Measurements from ENCODE around the gene RBFOX2. TPM values are rescaled to one million over a fixed set of nuclear protein-coding genes. Genes with fewer than 3 reads are reported as not detected.

RBFOX2 gene
- polyA plus RNA-seq, 4 donors = 126 to 138 (median 128) TPM

GRCh38 chr22:35883031-35883620 is 145.5 kb downstream of the RBFOX2 start:
- DNase-seq (ENCODE audit: low read depth in 4 of 4, low spot score in 2 of 4) = no peak

- DNase-seq (ENCODE audit: low read depth in 4 of 4, low spot score in 2 of 4) = no peak
These were observed 146.2 kb downstream of the RBFOX2 start for GRCh38 chr22:35882211-35883030.

GRCh38 chr22:35879351-35879750 is 149.3 kb downstream of the RBFOX2 start:
- no peak for DNase-seq (ENCODE audit: low read depth in 4 of 4, low spot score in 2 of 4)

GRCh38 chr22:35873426-35873825 is 155.2 kb downstream of the RBFOX2 start:
- no peak for DNase-seq (ENCODE audit: low read depth in 4 of 4, low spot score in 2 of 4)

GRCh38 chr22:35872451-35872850 is 156.2 kb downstream of the RBFOX2 start:
- DNase-seq (ENCODE audit: low read depth in 4 of 4, low spot score in 2 of 4) = no peak

GRCh38 chr22:35870517-35871293 is 157.9 kb downstream of the RBFOX2 start:
- DNase-seq (ENCODE audit: low read depth in 4 of 4, low spot score in 2 of 4) = no peak

- DNase-seq (ENCODE audit: low read depth in 4 of 4, low spot score in 2 of 4) = no peak
These were observed 159.7 kb downstream of the RBFOX2 start for GRCh38 chr22:35868938-35869337.

- no peak for DNase-seq (ENCODE audit: low read depth in 4 of 4, low spot score in 2 of 4)
These were observed 162.0 kb downstream of the RBFOX2 start for GRCh38 chr22:35866651-35867050.

- no peak for DNase-seq (ENCODE audit: low read depth in 4 of 4, low spot score in 2 of 4)
These were observed 164.0 kb downstream of the RBFOX2 start for GRCh38 chr22:35864545-35865165.

- DNase-seq (ENCODE audit: low read depth in 4 of 4, low spot score in 2 of 4) = no peak
These were observed 165.2 kb downstream of the RBFOX2 start for GRCh38 chr22:35863432-35863831.

GRCh38 chr22:35862697-35863096 is 165.9 kb downstream of the RBFOX2 start:
- DNase-seq (ENCODE audit: low read depth in 4 of 4, low spot score in 2 of 4) = no peak

GRCh38 chr22:35861451-35861850 is 167.2 kb downstream of the RBFOX2 start:
- DNase-seq (ENCODE audit: low read depth in 4 of 4, low spot score in 2 of 4) = no peak

GRCh38 chr22:35860837-35861236 is 167.8 kb downstream of the RBFOX2 start:
- no peak for DNase-seq (ENCODE audit: low read depth in 4 of 4, low spot score in 2 of 4)

GRCh38 chr22:35860087-35860733 is 168.4 kb downstream of the RBFOX2 start:
- DNase-seq (ENCODE audit: low read depth in 4 of 4, low spot score in 2 of 4) = no peak

- no peak for DNase-seq (ENCODE audit: low read depth in 4 of 4, low spot score in 2 of 4)
These were observed 174.3 kb downstream of the RBFOX2 start for GRCh38 chr22:35854334-35854733.

- DNase-seq (ENCODE audit: low read depth in 4 of 4, low spot score in 2 of 4) = no peak
These were observed 176.5 kb downstream of the RBFOX2 start for GRCh38 chr22:35852076-35852475.

- no peak for DNase-seq (ENCODE audit: low read depth in 4 of 4, low spot score in 2 of 4)
These were observed 177.8 kb downstream of the RBFOX2 start for GRCh38 chr22:35850831-35851230.

- DNase-seq (ENCODE audit: low read depth in 4 of 4, low spot score in 2 of 4) = no peak
These were observed 181.8 kb downstream of the RBFOX2 start for GRCh38 chr22:35846804-35847203.

- no peak for DNase-seq (ENCODE audit: low read depth in 4 of 4, low spot score in 2 of 4)
These were observed 183.7 kb downstream of the RBFOX2 start for GRCh38 chr22:35844886-35845285.

GRCh38 chr22:35842954-35843353 is 185.7 kb downstream of the RBFOX2 start:
- no peak for DNase-seq (ENCODE audit: low read depth in 4 of 4, low spot score in 2 of 4)

- DNase-seq (ENCODE audit: low read depth in 4 of 4, low spot score in 2 of 4) = no peak
These were observed 186.1 kb downstream of the RBFOX2 start for GRCh38 chr22:35842519-35842913.
